Measurements from ENCODE around the gene H19.

H19 gene

GRCh38 chr11:1946812-1947484, 50.7 kb downstream of the H19 start, which contains the start of gene MRPL23:
Gene MRPL23, plus strand, starts transcription at chr11:1947332. Its CDS starts 31 bp downstream, at chr11:1947363.
- no peak for DNase-seq
